ENCODE measurements around the gene ARHGAP6. TPM values are rescaled to one million over a fixed set of nuclear protein-coding genes. Genes with fewer than 3 reads are reported as not detected.

Gene ARHGAP6
- total and polyA plus RNA-seq, 2 of the 13 experiments (the other 11 are each of a cell fraction or from before 2014, with no cell fraction given), result 0.11 TPM; not detected in 1

DNA sequence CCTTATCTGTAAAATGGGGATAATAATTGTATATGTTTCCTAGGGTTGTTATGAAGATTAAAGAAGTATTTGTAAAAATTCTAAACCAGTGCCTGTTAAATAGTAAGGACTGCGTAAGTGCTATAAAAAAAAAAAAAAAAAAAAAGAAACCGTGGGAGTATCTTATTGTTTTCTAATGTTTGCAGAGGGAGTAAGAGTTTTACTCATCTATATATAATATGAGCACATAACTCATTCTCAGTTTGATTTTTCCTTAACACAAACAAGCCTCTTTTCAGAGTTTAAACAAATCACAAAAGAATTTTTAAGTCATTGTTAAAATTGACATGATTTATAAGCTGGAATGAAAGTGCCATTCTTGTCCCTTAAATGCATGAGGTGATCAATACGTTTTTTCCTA lies 267.6 kb downstream of the ARHGAP6 start (continued):
- no peak for TF ChIP-seq HDAC6 (IDR thresholded peaks at IDR 0.05; ENCODE audit: low read depth, low read length)
- TF ChIP-seq MIXL1 (CRISPR knock-in tag; IDR thresholded peaks at IDR 0.05), result no peak
- no peak for TF ChIP-seq TCF12 (IDR thresholded peaks at IDR 0.05)
- TF ChIP-seq TCF12 (CRISPR knock-in tag; IDR thresholded peaks at IDR 0.05), result no peak

DNA sequence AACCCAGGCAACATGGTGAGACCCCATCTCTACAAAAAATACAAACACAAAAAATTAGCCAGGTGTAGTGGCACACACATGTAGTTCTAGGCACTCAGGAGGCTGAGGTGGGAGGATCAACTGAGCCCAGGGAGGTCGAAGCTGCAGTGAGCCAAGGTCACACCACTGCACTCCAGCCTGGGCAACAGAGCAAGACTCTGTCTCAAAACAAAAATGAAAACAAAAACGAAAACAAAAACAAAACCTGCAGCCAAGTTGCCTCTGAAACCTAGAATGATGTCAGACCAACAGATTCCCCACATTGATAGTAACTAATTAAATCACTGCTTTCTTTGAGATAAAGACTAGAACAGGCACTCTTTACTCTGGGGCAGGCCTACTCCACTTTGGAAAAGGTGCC lies 268.0 kb downstream of the ARHGAP6 start:
- FAIRE-seq, result no peak
- intact Hi-C loops (cut with micrococcal nuclease; ENCODE audit: unreplicated experiment) (no loop called here), in situ Hi-C loops (cut with HindIII; ENCODE audit: extremely low pct_ligation_motif_present, low pct_unique_long_range_greater_than_20kb) (no loop called here)
- Histone ChIP-seq H3K36me3 (replicated peaks in 1 of 2; ENCODE audit: control insufficient read depth in 1 of 2, insufficient read depth in 2 of 2, low read length in 2 of 2) (no peaks in the 10 kb centered on the region), H3K9ac (ENCODE audit: insufficient read depth, low read depth, low read length) (no peak overlapping the region), H3K9me3 (ENCODE audit: low read length) (no peaks in the 10 kb centered on the region), H3K27ac (ENCODE audit: extremely low read length, insufficient read depth, low read length) (no peak overlapping the region), H3K4me2 (ENCODE audit: low read depth, low read length) (no peak overlapping the region), H3K4me3 (replicated peaks in 1 of 3; ENCODE audit: insufficient read depth in 1 of 3, low read depth in 2 of 3, low read length in 3 of 3) (no peak overlapping the region), H4K20me1 (ENCODE audit: insufficient read depth, low read length) (no peaks in the 10 kb centered on the region), H2AFZ (ENCODE audit: low read length) (no peak overlapping the region), H3K27me3 (ENCODE audit: control insufficient read depth in 1 of 2, insufficient read depth in 2 of 2, low read length in 2 of 2) (no peaks in the 10 kb centered on the region), H3K79me2 (ENCODE audit: insufficient read depth, low read length) (no peaks in the 10 kb centered on the region), H3K4me1 (ENCODE audit: insufficient read depth, low read length) (no peaks in the 10 kb centered on the region)
- no TSS peak for BruUV-seq (replicated peaks)
- WGBS (ENCODE audit: low lambda C conversion rate), result 0% methylated on average over 2 of the region's 2 CpGs
- no peak for TF ChIP-seq MEIS1 (CRISPR knock-in tag; IDR thresholded peaks at IDR 0.05; ENCODE audit: borderline replicate concordance)
- TF ChIP-seq ZNF160 (CRISPR knock-in tag; IDR thresholded peaks at IDR 0.05), result no peak
- no peak for TF ChIP-seq AHR (CRISPR knock-in tag; IDR thresholded peaks at IDR 0.05)
- no peak for TF ChIP-seq KMT2B (CRISPR knock-in tag; IDR thresholded peaks at IDR 0.05)
- no peak for TF ChIP-seq ZNF878 (CRISPR knock-in tag; IDR thresholded peaks at IDR 0.05)
- TF ChIP-seq, protein P1, sequence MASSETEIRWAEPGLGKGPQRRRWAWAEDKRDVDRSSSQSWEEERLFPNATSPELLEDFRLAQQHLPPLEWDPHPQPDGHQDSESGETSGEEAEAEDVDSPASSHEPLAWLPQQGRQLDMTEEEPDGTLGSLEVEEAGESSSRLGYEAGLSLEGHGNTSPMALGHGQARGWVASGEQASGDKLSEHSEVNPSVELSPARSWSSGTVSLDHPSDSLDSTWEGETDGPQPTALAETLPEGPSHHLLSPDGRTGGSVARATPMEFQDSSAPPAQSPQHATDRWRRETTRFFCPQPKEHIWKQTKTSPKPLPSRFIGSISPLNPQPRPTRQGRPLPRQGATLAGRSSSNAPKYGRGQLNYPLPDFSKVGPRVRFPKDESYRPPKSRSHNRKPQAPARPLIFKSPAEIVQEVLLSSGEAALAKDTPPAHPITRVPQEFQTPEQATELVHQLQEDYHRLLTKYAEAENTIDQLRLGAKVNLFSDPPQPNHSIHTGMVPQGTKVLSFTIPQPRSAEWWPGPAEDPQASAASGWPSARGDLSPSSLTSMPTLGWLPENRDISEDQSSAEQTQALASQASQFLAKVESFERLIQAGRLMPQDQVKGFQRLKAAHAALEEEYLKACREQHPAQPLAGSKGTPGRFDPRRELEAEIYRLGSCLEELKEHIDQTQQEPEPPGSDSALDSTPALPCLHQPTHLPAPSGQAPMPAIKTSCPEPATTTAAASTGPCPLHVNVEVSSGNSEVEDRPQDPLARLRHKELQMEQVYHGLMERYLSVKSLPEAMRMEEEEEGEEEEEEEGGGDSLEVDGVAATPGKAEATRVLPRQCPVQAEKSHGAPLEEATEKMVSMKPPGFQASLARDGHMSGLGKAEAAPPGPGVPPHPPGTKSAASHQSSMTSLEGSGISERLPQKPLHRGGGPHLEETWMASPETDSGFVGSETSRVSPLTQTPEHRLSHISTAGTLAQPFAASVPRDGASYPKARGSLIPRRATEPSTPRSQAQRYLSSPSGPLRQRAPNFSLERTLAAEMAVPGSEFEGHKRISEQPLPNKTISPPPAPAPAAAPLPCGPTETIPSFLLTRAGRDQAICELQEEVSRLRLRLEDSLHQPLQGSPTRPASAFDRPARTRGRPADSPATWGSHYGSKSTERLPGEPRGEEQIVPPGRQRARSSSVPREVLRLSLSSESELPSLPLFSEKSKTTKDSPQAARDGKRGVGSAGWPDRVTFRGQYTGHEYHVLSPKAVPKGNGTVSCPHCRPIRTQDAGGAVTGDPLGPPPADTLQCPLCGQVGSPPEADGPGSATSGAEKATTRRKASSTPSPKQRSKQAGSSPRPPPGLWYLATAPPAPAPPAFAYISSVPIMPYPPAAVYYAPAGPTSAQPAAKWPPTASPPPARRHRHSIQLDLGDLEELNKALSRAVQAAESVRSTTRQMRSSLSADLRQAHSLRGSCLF (CRISPR knock-in tag; IDR thresholded peaks at IDR 0.05; ENCODE audit: borderline replicate concordance), result no peak
- CTCF ChIA-PET (ENCODE audit: low intra/inter-chr PET ratio, low total read pairs), result no interaction called here
- ATAC-seq, result no peak
- DNase-seq (ENCODE audit: low spot score), result no peak
- POLR2A ChIA-PET, result no interaction called here

All from HepG2 (cell line).